Kidney epithelial cell (primary cell): ENCODE results near the gene EPHA10. TPM values are rescaled to one million over a fixed set of nuclear protein-coding genes. Genes with fewer than 3 reads are reported as not detected.
A peak's percentile ranks its signal among the peaks of the same experiment; 100 is the strongest.
"Not testable (repeated sequence)": the region's sequence is repeated elsewhere in the genome, so short reads cannot be mapped to it uniquely, and the experiment has no call there.

ENCODE experiments used
- DNase-seq: peaks from one replicate; pipeline ENCODE4 v3.0.0-alpha.2; 2010; ENCODE audit warnings: low read depth
- H3K27me3 ChIP-seq: 2 replicates; pipeline ENCODE4 v1.6.0; 2011; ENCODE audit warnings: low read length; ENCODE audit not compliant: control insufficient read depth, insufficient read depth
- H3K36me3 ChIP-seq: 2 replicates; pipeline ENCODE4 v1.5.1; 2011; ENCODE audit warnings: low read length; ENCODE audit not compliant: control insufficient read depth, insufficient read depth
- H3K4me3 ChIP-seq: 2 replicates; pipeline ENCODE4 v1.5.1; 2011; ENCODE audit warnings: low read depth, mild to moderate bottlenecking, control low read depth, low read length
- total RNA-seq: library from RNA; depleted of rRNA; stranded (reverse); fragments of >200 nt; gene quantifications from 2 replicates; pipeline ENCODE4 v1.2.3, GENCODE V29; 2015
- TF ChIP-seq, protein P1 (sequence below): IDR thresholded peaks from 2 replicates; pipeline ENCODE4 v1.5.1; 2011; ENCODE audit warnings: mild to moderate bottlenecking, moderate library complexity, low read length, control low read depth, inconsistent platforms; ENCODE audit not compliant: insufficient read depth, poor library complexity, severe bottlenecking

EPHA10 gene
- total RNA-seq, 1 donor from 2014 or later: 0.13 TPM

DNA sequence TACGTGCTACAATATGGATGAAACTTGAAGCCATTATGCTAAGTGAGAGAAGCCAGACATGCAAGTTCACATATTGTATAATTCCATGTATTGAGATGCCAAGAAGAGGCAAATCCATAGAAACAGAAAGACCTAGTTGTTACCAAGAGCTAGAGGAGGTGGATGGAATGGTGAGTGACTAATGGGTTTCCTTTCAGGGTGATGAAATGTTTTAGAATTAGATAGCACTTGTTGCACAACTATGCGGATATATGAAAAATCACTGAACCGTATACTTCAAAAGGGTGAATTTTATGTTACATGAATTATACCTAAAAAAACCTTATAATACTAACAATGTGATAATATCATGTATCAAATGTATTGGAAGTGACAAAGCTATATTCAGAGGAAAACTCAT lies 18.1 kb downstream of the EPHA10 start:
- DNase-seq: no peak
- H3K27me3 ChIP-seq: peaks cover under 1% of the 10 kb centered on the region
- H3K36me3 ChIP-seq: no peaks in the 10 kb centered on the region
- no peak overlapping the region for H3K4me3 ChIP-seq
- TF ChIP-seq, protein P1, sequence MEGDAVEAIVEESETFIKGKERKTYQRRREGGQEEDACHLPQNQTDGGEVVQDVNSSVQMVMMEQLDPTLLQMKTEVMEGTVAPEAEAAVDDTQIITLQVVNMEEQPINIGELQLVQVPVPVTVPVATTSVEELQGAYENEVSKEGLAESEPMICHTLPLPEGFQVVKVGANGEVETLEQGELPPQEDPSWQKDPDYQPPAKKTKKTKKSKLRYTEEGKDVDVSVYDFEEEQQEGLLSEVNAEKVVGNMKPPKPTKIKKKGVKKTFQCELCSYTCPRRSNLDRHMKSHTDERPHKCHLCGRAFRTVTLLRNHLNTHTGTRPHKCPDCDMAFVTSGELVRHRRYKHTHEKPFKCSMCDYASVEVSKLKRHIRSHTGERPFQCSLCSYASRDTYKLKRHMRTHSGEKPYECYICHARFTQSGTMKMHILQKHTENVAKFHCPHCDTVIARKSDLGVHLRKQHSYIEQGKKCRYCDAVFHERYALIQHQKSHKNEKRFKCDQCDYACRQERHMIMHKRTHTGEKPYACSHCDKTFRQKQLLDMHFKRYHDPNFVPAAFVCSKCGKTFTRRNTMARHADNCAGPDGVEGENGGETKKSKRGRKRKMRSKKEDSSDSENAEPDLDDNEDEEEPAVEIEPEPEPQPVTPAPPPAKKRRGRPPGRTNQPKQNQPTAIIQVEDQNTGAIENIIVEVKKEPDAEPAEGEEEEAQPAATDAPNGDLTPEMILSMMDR: no peak

DNA sequence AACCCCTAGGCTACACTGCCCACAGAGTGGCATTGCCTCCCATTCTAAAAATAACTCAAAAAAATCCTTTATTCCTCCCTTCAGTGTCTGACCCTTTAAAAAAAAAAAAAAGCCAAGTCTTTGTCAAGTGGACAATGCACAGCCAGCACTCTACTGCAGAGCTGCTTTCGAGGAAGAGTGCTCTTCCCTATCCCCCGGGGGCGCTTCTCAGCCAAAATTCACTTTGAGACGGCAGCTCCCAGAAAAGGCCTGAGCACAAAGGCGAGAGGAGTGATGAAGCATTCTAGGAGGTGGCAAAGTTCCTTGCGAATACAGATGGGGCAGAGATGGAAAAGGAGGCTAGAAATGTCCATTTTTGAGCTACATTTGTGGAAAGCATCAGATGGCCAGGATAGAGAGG lies 23.3 kb downstream of the EPHA10 start:
- DNase-seq: no peak

GRCh38 chr1:37741130-37741529 lies 23.8 kb downstream of the EPHA10 start:
- H3K27me3 ChIP-seq: no peaks in the 10 kb centered on the region
- H3K4me3 ChIP-seq: no peak overlapping the region
- TF ChIP-seq, protein P1: no peak
- no peaks in the 10 kb centered on the region for H3K36me3 ChIP-seq
- DNase-seq: no peak

More for the DNA sequence above, 23.3 kb downstream of the EPHA10 start:
- Histone ChIP-seq H3K4me3 (no peak overlapping the region), H3K36me3 (no peaks in the 10 kb centered on the region), H3K27me3 (no peaks in the 10 kb centered on the region)
- TF ChIP-seq, protein P1: no peak

- H3K4me3 ChIP-seq: no peak overlapping the region
- H3K36me3 ChIP-seq: no peaks in the 10 kb centered on the region
- peak; percentile 28 for DNase-seq
- TF ChIP-seq, protein P1: no peak
- peaks cover 10% of the 10 kb centered on the region for H3K27me3 ChIP-seq
These were observed 25.7 kb downstream of the EPHA10 start for GRCh38 chr1:37739222-37739621.

DNA sequence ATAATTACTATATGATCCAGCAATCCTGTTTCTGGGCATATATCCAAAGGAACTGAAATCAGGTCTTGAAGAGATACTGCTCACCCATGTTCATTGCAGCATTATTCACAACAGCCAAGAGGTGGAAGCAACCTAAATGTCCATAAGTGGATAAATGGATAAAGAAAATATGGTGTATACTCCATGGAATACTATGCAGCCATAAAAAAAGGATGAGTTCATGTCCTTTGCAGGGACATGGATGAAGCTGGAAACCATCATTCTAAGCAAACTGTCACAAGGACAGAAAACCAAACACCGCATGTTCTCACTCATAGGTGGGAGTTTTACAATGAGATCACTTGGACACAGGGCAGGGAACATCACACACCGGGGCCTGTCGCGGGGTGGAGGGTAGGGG lies 26.3 kb downstream of the EPHA10 start:
- not testable (repeated sequence) for DNase-seq, H3K36me3 ChIP-seq, H3K4me3 ChIP-seq
- peaks cover 10% of the 10 kb centered on the region for H3K27me3 ChIP-seq

GRCh38 chr1:37737975-37738374 lies 26.9 kb downstream of the EPHA10 start:
- not testable (repeated sequence) for DNase-seq, H3K36me3 ChIP-seq, H3K4me3 ChIP-seq
- H3K27me3 ChIP-seq: peaks cover 13% of the 10 kb centered on the region
